Inflammatory macrophage treated with lipopolysaccharide for 4 hours (primary cell): ENCODE results near the gene NFATC1.

ENCODE experiments used
- DNase-seq: peaks from one replicate; pipeline ENCODE4 v3.0.0-alpha.2; 2020

Gene NFATC1

GRCh38 chr18:79459946-79460480 lies 64.3 kb downstream of the NFATC1 start:
- no peak for DNase-seq

DNA sequence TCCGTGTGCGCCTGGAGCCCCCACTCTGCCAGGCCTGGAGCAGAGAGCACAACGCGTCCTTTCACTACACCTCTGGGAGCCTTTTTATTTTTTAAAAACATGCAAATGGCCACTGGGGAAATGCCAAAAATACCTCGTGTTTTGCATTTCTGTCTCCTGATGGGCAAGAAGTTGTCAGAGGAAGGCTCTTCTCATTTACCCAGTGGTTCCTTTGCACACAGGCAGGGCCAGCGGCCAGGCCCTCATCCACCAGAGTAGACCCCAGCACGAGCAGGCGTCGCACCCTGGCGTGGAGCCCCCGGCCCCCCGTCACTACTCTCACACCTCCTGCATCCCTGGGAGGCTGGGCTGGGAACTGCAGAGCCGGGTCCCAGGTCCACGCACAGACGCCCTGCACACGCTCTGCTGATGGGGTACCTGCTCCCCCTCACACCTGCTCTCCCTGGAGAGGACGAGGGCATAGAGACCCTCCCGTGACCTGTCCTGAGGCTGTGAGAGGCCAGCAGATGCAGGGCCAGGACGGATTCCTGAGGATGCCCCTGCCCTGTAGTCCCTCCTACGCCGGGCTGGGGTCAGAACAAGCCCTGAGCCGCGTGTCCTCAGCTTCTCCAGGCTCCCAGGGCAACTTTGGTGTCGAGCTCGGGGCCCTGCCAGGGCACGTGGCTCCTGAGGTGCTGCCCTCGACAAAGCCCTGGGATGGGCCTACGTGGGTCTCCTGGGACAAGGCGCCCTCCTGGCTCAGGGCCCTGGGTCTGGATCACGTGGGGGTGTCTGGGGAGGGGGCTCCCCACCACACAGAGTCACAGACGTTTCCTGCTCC lies 65.0 kb downstream of the NFATC1 start:
- DNase-seq, result no peak

GRCh38 chr18:79461627-79462026 lies 65.9 kb downstream of the NFATC1 start:
- no peak for DNase-seq

GRCh38 chr18:79463424-79463960 lies 67.8 kb downstream of the NFATC1 start:
- no peak for DNase-seq

DNA sequence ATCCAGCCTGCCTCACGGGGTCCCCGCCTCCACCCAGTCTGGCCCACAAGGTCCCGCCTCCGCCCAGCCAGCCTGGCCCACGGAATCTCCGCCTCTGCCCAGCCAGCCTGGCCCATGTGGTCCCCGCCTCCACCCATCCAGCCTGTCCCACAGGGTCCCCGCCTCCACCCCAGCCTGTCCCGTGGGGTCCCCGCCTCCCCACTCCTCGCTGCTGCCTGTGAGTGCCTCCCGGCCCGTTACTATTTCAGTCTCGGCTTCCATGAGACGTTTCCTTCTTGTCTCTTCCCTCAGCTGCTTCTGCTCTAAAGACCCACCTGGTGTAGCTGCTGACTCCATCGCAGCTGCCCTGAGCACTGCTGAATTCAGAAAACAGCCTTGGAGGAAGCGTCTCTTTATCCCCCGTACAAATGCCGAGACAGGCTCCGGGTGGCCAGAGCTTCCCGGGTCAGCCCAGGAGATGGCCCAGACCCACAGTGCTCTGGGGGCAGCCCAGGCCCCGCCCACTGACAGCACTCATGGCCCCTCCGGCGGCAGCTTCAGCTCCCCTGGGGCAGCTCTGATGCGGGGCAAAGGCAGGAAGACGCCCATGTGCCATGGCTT lies 69.8 kb downstream of the NFATC1 start:
- DNase-seq, result no peak

DNA sequence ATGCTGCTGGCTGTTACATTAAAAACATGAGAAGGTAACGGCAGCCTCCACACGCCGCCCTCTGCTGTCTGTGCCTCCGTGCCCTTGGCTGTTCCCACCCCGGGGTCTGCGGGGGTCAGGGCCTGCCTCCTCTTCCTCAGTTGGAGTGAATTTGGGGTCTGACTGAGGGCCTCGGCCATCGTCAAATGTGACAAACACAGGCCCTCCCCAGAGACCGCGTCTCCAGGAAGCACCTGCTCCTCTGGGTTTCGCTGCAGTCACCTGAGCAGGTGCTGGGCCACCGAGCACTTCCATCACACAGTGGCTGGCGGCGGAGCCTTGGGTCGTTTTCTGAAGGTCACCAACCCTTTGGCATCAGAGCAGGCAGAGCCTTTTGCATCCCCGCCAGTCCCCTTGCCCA lies 70.9 kb downstream of the NFATC1 start:
- DNase-seq, result no peak

GRCh38 chr18:79467126-79467525 lies 71.4 kb downstream of the NFATC1 start:
- DNase-seq, result no peak

GRCh38 chr18:79468119-79468789 lies 72.5 kb downstream of the NFATC1 start:
- DNase-seq, result no peak

GRCh38 chr18:79469309-79469708 lies 73.6 kb downstream of the NFATC1 start:
- no peak for DNase-seq

DNA sequence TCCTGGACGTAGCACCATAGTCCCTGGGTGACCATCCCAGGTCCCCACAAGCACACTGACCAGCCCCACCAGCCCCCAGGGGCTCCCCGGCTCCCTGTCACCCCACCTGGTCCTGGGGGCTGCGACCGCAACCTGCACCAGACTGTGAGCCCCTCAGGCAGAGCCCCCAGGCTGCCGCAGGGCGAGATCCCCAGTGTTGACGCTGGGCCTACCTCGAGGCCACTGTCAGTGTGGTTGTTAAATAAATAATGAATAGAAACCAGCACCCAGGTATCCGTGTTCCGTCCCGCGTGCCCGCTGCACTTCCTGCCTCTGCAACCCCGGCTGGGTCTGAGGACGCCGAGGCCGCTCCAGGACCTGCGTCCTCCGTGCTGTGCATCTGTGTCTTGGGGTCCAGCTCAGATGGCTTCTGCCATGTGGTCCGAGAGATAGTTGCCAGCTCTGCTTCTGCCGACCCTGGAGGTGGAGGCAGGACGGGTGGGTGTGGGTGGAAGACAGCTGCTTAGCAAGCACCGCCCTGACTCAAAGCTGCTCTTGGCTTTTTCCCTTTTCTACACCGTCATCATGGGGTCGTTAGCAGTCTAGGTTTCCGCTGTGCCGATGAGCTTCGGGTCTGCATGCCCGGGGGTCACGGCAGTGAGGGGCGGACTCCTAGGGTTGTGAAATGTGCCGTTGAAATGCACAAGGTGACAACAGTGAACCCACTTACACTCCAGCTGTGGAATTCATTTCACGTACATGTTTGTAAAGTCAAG lies 74.2 kb downstream of the NFATC1 start:
- no peak for DNase-seq

- DNase-seq, result no peak
Observed at GRCh38 chr18:79470547-79470946, 74.8 kb downstream of the NFATC1 start.

DNA sequence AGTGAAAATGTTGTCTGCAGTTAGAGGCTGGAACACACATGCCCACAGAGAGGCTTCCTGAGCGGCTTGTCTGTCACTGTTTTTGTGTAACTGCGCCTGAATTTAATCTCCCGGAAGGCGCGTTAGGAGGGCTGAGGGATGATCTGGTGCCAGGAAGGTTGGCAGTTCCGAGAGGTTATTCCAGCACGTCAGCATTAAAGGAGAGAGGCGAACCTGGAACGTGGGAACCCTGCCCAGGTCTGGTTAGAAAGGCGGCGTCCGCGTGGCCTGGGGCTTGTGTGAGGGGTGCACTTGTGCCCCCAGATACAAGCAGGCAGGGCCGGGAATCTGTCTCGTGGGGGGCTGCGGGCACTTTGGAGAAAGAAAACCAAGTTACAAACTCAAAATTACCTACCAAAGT lies 75.3 kb downstream of the NFATC1 start:
- DNase-seq, result no peak

GRCh38 chr18:79471597-79471996 lies 75.9 kb downstream of the NFATC1 start:
- DNase-seq, result no peak

- DNase-seq, result no peak
Observed at GRCh38 chr18:79472176-79472575, 76.4 kb downstream of the NFATC1 start.

GRCh38 chr18:79472946-79473345 lies 77.2 kb downstream of the NFATC1 start:
- no peak for DNase-seq

DNA sequence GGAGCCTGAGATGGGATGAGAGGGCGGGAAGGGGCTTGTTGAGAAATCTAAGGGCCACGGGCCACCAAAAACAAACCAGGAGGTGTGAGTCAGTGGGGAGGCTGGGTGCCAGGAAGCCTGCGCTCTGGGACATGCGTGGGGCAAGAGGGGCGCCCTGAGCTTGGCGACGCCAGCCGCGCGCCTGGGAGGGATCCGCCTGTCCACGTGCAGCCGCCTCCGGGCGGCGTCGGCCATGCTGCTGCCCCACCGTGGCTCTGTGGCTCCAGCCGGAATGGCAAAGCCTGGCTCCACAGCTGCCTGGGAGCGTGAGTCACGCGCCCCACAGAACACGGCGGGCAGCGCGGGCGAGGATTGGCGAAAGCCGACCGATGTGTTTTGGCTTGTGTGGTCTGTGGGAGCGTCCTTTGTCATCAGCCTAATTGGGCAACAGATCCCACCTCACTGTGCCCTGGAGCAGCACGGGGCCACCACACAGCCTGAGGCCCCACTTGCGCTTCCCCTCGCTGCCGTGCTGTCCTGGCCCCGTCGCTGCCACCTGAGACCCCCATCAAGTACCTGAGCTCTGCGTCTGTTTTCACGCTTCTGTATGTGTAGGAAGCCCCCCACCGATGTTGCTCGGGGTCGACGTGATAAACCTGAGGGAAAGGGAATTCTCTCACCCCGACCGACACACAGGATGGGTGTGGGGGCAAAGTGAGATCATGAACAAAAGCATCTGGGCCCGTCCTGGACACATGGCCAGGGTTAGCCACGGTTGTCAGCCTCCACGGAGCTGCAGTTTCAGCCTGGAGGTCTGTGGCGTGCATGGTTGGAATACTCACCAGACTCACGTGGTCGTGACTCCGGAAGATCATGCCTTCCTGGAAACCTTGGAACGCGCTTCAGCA lies 80.5 kb downstream of the NFATC1 start:
- no peak for DNase-seq

DNA sequence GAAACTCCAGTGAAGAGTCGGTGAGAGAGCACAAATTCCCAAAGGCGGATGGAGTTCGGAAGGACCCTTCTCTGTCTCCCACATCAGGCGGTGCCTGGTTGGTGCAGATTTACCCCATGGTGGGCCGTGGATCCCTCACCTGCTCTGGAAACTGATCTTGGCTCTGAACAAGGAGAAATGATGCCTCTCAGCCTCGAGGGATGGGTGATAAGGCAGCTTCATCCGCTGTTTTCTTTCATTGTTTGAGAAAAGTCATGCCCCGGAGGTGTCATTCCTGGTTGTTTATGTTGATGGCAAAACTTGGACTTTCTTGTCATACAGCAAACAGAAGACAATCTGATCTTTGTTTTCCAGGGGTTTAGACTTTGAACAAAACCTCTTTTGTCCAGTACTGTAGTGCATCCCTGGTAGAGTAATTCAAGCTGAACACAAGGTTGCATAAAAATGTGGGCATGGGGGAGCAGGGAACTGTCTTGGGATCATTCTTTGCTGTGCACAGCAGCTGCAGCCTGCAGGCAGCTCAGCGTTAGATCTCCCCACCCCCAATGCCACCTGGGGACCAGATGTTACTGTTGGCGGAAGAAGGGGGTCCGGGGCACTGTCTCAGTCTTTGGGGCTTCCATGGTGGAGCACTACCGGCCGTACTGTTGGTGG lies 81.3 kb downstream of the NFATC1 start:
- DNase-seq, result no peak

GRCh38 chr18:79477711-79478483 lies 82.2 kb downstream of the NFATC1 start:
- DNase-seq, result no peak

- no peak for DNase-seq
Observed at GRCh38 chr18:79478484-79479115, 82.9 kb downstream of the NFATC1 start.
